ENCODE results near the gene LONP2. TPM values are rescaled to one million over a fixed set of nuclear protein-coding genes. Genes with fewer than 3 reads are reported as not detected.

The LONP2 gene
- total and polyA plus RNA-seq, 2 experiments from 2014 or later, result 12.4 to 25.2 TPM

DNA sequence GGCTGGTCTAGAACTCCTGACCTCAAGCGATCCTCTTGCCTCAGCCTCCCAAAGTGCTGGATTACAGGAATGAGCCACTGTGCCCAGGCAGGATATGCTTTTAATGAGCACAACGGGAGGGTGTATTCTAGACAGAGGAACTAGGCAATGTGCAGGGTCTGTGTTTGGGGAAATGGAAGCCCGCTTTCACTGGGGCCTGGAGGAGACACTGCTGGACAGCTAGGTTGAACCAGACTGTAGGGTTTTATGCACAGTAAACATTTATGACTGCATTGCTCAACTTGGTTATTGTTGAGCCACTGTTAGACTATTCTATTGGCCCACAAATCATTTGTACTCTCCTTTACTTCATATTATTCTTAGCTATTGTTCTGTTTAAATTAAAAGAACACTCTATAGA is 151.3 kb downstream of the LONP2 start:
- H3K27me3 Mint-ChIP-seq (ENCODE audit: insufficient read depth, low read depth, poor library complexity), result peaks cover 4% of the 10 kb centered on the region
- Histone ChIP-seq H3K4me1 (ENCODE audit: insufficient read depth) (no peaks in the 10 kb centered on the region), H3K36me3 (ENCODE audit: insufficient read depth) (no peaks in the 10 kb centered on the region), H3K27ac (ENCODE audit: low read depth) (no peak overlapping the region), H4K20me1 (replicated peaks; ENCODE audit: insufficient read depth) (no peaks in the 10 kb centered on the region), H3K9me2 (ENCODE audit: insufficient read depth) (no peaks in the 10 kb centered on the region), H3K27me3 (ENCODE audit: insufficient read depth) (no peaks in the 10 kb centered on the region), H3K4me3 (no peak overlapping the region), H3F3A (replicated peaks; ENCODE audit: low read depth) (no peaks in the 10 kb centered on the region), H3K4me2 (no peak overlapping the region), H3K79me2 (replicated peaks; ENCODE audit: insufficient read depth) (no peaks in the 10 kb centered on the region), H2AFZ (no peak overlapping the region)
- peaks cover 4% of the 10 kb centered on the region for H3K4me1 Mint-ChIP-seq
- H3K27ac Mint-ChIP-seq, result no peak overlapping the region
- ATAC-seq (no peak), DNase-seq (ENCODE audit: low spot score) (no peak)
- no peaks in the 10 kb centered on the region for H3K36me3 Mint-ChIP-seq (ENCODE audit: low read depth)
- no peak overlapping the region for H3K4me3 Mint-ChIP-seq
- H3K9me3 Mint-ChIP-seq, result no peaks in the 10 kb centered on the region; the same call in 2 of the 3 replicates
- TF ChIP-seq, protein P1, sequence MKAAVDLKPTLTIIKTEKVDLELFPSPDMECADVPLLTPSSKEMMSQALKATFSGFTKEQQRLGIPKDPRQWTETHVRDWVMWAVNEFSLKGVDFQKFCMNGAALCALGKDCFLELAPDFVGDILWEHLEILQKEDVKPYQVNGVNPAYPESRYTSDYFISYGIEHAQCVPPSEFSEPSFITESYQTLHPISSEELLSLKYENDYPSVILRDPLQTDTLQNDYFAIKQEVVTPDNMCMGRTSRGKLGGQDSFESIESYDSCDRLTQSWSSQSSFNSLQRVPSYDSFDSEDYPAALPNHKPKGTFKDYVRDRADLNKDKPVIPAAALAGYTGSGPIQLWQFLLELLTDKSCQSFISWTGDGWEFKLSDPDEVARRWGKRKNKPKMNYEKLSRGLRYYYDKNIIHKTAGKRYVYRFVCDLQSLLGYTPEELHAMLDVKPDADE (IDR thresholded peaks at IDR 0.05), result no peak
- no peak for TF ChIP-seq EZH2phosphoT487 (IDR thresholded peaks at IDR 0.05; ENCODE audit: unreplicated experiment)
- no peak for TF ChIP-seq ZNF114 (CRISPR knock-in tag; IDR thresholded peaks at IDR 0.05)
- TF ChIP-seq EZH2 (IDR thresholded peaks at IDR 0.05; ENCODE audit: low read depth, unreplicated experiment), result no peak
- TF ChIP-seq, protein P2, sequence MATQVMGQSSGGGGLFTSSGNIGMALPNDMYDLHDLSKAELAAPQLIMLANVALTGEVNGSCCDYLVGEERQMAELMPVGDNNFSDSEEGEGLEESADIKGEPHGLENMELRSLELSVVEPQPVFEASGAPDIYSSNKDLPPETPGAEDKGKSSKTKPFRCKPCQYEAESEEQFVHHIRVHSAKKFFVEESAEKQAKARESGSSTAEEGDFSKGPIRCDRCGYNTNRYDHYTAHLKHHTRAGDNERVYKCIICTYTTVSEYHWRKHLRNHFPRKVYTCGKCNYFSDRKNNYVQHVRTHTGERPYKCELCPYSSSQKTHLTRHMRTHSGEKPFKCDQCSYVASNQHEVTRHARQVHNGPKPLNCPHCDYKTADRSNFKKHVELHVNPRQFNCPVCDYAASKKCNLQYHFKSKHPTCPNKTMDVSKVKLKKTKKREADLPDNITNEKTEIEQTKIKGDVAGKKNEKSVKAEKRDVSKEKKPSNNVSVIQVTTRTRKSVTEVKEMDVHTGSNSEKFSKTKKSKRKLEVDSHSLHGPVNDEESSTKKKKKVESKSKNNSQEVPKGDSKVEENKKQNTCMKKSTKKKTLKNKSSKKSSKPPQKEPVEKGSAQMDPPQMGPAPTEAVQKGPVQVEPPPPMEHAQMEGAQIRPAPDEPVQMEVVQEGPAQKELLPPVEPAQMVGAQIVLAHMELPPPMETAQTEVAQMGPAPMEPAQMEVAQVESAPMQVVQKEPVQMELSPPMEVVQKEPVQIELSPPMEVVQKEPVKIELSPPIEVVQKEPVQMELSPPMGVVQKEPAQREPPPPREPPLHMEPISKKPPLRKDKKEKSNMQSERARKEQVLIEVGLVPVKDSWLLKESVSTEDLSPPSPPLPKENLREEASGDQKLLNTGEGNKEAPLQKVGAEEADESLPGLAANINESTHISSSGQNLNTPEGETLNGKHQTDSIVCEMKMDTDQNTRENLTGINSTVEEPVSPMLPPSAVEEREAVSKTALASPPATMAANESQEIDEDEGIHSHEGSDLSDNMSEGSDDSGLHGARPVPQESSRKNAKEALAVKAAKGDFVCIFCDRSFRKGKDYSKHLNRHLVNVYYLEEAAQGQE (IDR thresholded peaks at IDR 0.05; ENCODE audit: unreplicated experiment), result no peak
- no peak for TF ChIP-seq CREB1 (CRISPR knock-in tag; IDR thresholded peaks at IDR 0.05; ENCODE audit: low read depth)
- TF ChIP-seq JUNB (IDR thresholded peaks at IDR 0.05; ENCODE audit: unreplicated experiment), result no peak
- TF ChIP-seq, protein P3, sequence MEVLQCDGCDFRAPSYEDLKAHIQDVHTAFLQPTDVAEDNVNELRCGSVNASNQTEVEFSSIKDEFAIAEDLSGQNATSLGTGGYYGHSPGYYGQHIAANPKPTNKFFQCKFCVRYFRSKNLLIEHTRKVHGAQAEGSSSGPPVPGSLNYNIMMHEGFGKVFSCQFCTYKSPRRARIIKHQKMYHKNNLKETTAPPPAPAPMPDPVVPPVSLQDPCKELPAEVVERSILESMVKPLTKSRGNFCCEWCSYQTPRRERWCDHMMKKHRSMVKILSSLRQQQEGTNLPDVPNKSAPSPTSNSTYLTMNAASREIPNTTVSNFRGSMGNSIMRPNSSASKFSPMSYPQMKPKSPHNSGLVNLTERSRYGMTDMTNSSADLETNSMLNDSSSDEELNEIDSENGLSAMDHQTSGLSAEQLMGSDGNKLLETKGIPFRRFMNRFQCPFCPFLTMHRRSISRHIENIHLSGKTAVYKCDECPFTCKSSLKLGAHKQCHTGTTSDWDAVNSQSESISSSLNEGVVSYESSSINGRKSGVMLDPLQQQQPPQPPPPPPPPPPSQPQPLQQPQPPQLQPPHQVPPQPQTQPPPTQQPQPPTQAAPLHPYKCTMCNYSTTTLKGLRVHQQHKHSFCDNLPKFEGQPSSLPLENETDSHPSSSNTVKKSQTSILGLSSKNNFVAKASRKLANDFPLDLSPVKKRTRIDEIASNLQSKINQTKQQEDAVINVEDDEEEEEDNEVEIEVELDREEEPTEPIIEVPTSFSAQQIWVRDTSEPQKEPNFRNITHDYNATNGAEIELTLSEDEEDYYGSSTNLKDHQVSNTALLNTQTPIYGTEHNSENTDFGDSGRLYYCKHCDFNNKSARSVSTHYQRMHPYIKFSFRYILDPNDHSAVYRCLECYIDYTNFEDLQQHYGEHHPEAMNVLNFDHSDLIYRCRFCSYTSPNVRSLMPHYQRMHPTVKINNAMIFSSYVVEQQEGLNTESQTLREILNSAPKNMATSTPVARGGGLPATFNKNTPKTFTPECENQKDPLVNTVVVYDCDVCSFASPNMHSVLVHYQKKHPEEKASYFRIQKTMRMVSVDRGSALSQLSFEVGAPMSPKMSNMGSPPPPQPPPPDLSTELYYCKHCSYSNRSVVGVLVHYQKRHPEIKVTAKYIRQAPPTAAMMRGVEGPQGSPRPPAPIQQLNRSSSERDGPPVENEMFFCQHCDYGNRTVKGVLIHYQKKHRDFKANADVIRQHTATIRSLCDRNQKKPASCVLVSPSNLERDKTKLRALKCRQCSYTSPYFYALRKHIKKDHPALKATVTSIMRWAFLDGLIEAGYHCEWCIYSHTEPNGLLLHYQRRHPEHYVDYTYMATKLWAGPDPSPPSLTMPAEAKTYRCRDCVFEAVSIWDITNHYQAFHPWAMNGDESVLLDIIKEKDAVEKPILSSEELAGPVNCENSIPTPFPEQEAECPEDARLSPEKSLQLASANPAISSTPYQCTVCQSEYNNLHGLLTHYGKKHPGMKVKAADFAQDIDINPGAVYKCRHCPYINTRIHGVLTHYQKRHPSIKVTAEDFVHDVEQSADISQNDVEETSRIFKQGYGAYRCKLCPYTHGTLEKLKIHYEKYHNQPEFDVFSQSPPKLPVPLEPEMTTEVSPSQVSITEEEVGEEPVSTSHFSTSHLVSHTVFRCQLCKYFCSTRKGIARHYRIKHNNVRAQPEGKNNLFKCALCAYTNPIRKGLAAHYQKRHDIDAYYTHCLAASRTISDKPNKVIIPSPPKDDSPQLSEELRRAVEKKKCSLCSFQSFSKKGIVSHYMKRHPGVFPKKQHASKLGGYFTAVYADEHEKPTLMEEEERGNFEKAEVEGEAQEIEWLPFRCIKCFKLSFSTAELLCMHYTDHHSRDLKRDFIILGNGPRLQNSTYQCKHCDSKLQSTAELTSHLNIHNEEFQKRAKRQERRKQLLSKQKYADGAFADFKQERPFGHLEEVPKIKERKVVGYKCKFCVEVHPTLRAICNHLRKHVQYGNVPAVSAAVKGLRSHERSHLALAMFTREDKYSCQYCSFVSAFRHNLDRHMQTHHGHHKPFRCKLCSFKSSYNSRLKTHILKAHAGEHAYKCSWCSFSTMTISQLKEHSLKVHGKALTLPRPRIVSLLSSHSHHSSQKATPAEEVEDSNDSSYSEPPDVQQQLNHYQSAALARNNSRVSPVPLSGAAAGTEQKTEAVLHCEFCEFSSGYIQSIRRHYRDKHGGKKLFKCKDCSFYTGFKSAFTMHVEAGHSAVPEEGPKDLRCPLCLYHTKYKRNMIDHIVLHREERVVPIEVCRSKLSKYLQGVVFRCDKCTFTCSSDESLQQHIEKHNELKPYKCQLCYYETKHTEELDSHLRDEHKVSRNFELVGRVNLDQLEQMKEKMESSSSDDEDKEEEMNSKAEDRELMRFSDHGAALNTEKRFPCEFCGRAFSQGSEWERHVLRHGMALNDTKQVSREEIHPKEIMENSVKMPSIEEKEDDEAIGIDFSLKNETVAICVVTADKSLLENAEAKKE (CRISPR knock-in tag; IDR thresholded peaks at IDR 0.05), result no peak
- no peak for TF ChIP-seq NANOG (IDR thresholded peaks at IDR 0.05; ENCODE audit: borderline replicate concordance)
- no peak for TF ChIP-seq ZNF331 (CRISPR knock-in tag; IDR thresholded peaks at IDR 0.05; ENCODE audit: low read depth)
- no peak for TF ChIP-seq POLR2AphosphoS5 (IDR thresholded peaks at IDR 0.05; ENCODE audit: low read depth)
- TF ChIP-seq, protein P4, sequence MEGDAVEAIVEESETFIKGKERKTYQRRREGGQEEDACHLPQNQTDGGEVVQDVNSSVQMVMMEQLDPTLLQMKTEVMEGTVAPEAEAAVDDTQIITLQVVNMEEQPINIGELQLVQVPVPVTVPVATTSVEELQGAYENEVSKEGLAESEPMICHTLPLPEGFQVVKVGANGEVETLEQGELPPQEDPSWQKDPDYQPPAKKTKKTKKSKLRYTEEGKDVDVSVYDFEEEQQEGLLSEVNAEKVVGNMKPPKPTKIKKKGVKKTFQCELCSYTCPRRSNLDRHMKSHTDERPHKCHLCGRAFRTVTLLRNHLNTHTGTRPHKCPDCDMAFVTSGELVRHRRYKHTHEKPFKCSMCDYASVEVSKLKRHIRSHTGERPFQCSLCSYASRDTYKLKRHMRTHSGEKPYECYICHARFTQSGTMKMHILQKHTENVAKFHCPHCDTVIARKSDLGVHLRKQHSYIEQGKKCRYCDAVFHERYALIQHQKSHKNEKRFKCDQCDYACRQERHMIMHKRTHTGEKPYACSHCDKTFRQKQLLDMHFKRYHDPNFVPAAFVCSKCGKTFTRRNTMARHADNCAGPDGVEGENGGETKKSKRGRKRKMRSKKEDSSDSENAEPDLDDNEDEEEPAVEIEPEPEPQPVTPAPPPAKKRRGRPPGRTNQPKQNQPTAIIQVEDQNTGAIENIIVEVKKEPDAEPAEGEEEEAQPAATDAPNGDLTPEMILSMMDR (conservative IDR thresholded peaks at IDR 0.05; ENCODE audit: low read depth in 2 of 2), result no peak
- TF ChIP-seq STAT1 (IDR thresholded peaks at IDR 0.05; ENCODE audit: unreplicated experiment), result no peak

All from GM23338 (cell line).